Activated CD8-positive, alpha-beta memory T cell treated with anti-CD3 and anti-CD28 coated beads for 36 hours (primary cell): ENCODE measurements around the gene CALD1. TPM values are rescaled to one million over a fixed set of nuclear protein-coding genes. Genes with fewer than 3 reads are reported as not detected.

ENCODE experiments used
- CTCF ChIA-PET: fragments of 350-600 bp; sonication (Branson Sonifier 250); formaldehyde crosslinking; loops from one replicate; lab custom pipeline; 2021; ENCODE audit warnings: antibody characterized with exemption; lab: Charles Lee
- POLR2A ChIA-PET: fragments of 350-600 bp; sonication (Branson Sonifier 250); formaldehyde crosslinking; loops from one replicate; lab custom pipeline; 2021; ENCODE audit warnings: antibody characterized with exemption; lab: Charles Lee
- total RNA-seq, 2 experiments: library from RNA; stranded (reverse); gene quantifications; one replicate each; pipeline ENCODE4 v1.2.3, GENCODE V29; 2021

CALD1 gene
- total RNA-seq, 2 experiments from 2014 or later: 1.7 to 2.1 TPM

DNA sequence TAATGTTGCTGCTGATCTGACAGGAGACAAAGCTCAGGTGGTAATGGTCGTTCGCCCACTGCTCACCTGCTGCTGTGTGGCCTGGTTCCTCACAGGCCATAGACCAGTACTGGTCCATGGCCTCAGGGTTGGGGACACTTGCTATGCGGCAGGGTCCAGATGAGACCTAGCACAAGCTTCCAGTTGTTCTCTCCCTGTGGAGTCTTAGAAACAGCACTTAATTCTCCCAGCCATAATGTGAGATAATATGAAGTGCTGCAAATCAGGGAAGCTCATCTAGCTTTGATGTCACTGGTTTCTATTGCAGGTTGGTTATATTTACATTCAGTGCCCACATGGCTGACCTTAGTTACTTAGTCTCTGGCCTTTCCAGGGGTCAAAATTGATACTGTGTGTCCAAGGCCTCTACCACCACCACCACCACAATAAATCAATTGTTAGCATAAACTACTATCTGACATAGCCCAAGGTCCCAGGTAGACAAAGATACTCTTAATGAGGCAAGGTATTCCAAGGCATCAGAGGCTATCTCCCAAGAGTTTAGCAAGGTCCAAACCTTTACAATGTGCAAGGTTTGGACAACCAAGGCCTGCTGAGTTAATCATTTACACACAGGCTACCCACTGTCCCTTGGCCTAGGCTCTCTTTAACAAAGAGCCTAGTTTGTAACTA, 217.9 kb downstream of the CALD1 start:
- ChIA-PET POLR2A (no interaction called here), CTCF (no interaction called here)

DNA sequence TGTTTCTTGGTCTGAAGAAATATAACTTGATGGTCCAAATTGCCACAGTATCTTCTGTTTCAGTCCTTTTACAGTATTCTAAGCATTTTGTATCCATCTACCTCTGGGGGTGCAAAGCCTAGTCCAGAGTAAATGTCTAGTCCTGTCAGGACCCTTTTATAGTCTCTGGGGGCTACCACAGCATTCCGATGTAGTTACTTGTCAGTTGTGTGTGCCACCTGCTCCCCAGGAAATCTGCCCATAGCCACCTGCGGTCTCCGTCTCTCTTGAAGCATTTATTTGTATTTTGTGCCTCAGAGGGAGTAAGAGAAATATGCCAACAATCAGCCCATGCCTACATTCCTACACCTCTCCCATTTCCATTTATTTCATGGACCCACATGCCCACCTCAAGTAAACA, 219.7 kb downstream of the CALD1 start:
- ChIA-PET CTCF (no interaction called here), POLR2A (no interaction called here)

DNA sequence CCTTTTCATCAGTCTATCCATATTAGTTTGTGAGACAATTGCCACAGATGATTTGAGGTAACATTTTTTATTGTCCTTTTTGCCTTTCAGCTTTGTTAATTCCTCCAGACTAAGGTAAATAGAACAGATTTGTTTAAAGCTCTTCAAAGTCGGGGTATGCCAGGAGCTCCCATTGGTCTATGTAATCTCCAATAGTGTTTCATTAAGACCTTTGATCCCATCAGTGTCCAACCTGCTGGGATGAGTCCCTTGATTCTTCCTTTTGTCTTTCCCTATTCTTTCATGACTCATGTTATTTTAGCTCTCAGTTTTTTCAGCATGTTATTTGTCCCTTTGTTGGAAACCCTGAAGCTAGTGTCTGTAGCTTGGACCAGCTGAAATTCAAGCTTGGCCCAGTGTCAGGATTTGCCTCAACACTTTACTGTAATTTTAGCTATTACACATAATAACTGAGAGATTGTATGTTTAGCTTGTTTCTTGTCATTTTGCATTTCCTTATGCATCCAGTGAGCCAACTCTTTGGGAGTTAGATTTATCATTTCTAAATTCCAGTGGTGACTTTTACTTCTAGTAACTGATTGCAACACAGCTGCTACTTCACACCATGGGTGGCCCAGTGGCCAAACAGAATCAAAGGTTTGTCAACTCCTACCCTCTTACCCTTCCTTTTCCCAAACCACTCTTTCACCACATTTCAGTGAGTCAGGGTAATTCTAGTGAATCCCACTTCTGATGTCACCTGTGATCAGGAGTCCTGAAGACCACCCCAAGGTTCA, 222.1 kb downstream of the CALD1 start:
- ChIA-PET POLR2A (no interaction called here), CTCF (interaction anchor here (1.3 kb wide), 1 partner anchor 16 kb away, joined by 5 read pairs; the partner anchor contains the start of gene AGBL3)

DNA sequence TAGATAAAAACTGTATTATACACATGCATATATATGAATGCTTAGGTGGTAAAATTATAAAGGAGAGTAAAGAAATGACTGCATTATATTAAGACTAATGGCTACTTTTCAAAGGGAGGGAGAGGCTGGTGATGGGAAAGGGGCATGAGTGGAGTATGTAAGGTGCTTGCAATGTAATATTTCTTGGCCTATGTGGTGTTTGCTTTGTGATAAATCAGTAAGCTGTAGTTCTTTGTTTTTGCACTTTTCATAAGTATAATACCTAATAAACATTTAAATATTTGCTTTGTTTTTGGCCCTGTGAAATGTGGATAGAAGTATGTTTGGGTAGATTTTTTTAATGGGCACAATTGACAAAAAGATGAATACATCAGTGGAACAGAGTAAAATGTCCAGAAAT, 232.8 kb downstream of the CALD1 start:
- ChIA-PET CTCF (no interaction called here), POLR2A (no interaction called here)

Other genes with a start within 250 kb of the CALD1 start
- gene AKR1B15, start 230.5 kb upstream of the CALD1 start, total RNA-seq: not detected
- gene BPGM, start 132.8 kb upstream of the CALD1 start, total RNA-seq: 10 to 100 TPM; 18.3 TPM
- gene AGBL3, start 206.9 kb downstream of the CALD1 start, total RNA-seq: 1 to 10 TPM; 2.2 to 3.4 TPM